Measurements from ENCODE around the gene SYMPK.

Gene SYMPK

GRCh38 chr19:45817010-45817724 is 45.8 kb downstream of the SYMPK start (continued):
- TF ChIP-seq ZNF24 (tag by site-specific recombination; IDR thresholded peaks at IDR 0.05) (no peak), ZNF843 (tag by site-specific recombination; IDR thresholded peaks at IDR 0.05) (0 out of 2 replicates have a peak, but pooled peaks have one; percentile 41), ZNF654 (tag by site-specific recombination; IDR thresholded peaks at IDR 0.05; ENCODE audit: low read depth) (peak; percentile 39), ZSCAN30 (tag by site-specific recombination; IDR thresholded peaks at IDR 0.05) (peak; percentile 53; the same call in 1 of the 2 replicates), ZNF776 (tag by site-specific recombination; IDR thresholded peaks at IDR 0.05; ENCODE audit: borderline replicate concordance) (no peak), ZNF513 (tag by site-specific recombination; IDR thresholded peaks at IDR 0.05) (no peak), ZNF335 (tag by site-specific recombination; conservative IDR thresholded peaks at IDR 0.05) (0 out of 2 replicates have a peak, but pooled peaks have one; percentile 27), ZNF639 (tag by site-specific recombination; IDR thresholded peaks at IDR 0.05) (no peak), ZNF747 (tag by site-specific recombination; IDR thresholded peaks at IDR 0.05) (no peak), ZNF701 (tag by site-specific recombination; IDR thresholded peaks at IDR 0.05) (no peak), ZNF548 (tag by site-specific recombination; IDR thresholded peaks at IDR 0.05) (no peak), GLIS1 (tag by site-specific recombination; IDR thresholded peaks at IDR 0.05) (peak; percentile 11; the same call in 1 of the 2 replicates), ZNF112 (tag by site-specific recombination; IDR thresholded peaks at IDR 0.05) (no peak), TRIM28 (IDR thresholded peaks at IDR 0.05; ENCODE audit: borderline replicate concordance, low read length) (no peak), ZNF398 (tag by site-specific recombination; IDR thresholded peaks at IDR 0.05) (no peak), ZBTB21 (tag by site-specific recombination; IDR thresholded peaks at IDR 0.05) (no peak), HOXA7 (CRISPR knock-in tag; IDR thresholded peaks at IDR 0.05; ENCODE audit: borderline replicate concordance) (no peak), ZNF133 (tag by site-specific recombination; IDR thresholded peaks at IDR 0.05) (no peak), BCL11B (tag by site-specific recombination; IDR thresholded peaks at IDR 0.05; ENCODE audit: low read depth) (no peak), ZNF530 (tag by site-specific recombination; IDR thresholded peaks at IDR 0.05; ENCODE audit: low read depth) (no peak), ZXDB (tag by site-specific recombination; IDR thresholded peaks at IDR 0.05) (0 out of 2 replicates have a peak, but pooled peaks have one; percentile 53), ZNF792 (tag by site-specific recombination; IDR thresholded peaks at IDR 0.05) (no peak), ZNF785 (tag by site-specific recombination; IDR thresholded peaks at IDR 0.05) (no peak), ZNF404 (tag by site-specific recombination; IDR thresholded peaks at IDR 0.05) (no peak), SP3 (tag by site-specific recombination; IDR thresholded peaks at IDR 0.05) (peak; percentile 45; the same call in 1 of the 2 replicates)
- TF ChIP-seq, protein P1, sequence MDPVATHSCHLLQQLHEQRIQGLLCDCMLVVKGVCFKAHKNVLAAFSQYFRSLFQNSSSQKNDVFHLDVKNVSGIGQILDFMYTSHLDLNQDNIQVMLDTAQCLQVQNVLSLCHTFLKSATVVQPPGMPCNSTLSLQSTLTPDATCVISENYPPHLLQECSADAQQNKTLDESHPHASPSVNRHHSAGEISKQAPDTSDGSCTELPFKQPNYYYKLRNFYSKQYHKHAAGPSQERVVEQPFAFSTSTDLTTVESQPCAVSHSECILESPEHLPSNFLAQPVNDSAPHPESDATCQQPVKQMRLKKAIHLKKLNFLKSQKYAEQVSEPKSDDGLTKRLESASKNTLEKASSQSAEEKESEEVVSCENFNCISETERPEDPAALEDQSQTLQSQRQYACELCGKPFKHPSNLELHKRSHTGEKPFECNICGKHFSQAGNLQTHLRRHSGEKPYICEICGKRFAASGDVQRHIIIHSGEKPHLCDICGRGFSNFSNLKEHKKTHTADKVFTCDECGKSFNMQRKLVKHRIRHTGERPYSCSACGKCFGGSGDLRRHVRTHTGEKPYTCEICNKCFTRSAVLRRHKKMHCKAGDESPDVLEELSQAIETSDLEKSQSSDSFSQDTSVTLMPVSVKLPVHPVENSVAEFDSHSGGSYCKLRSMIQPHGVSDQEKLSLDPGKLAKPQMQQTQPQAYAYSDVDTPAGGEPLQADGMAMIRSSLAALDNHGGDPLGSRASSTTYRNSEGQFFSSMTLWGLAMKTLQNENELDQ (tag by site-specific recombination; IDR thresholded peaks at IDR 0.05; ENCODE audit: low read depth), result no peak
- TF ChIP-seq, protein P2, sequence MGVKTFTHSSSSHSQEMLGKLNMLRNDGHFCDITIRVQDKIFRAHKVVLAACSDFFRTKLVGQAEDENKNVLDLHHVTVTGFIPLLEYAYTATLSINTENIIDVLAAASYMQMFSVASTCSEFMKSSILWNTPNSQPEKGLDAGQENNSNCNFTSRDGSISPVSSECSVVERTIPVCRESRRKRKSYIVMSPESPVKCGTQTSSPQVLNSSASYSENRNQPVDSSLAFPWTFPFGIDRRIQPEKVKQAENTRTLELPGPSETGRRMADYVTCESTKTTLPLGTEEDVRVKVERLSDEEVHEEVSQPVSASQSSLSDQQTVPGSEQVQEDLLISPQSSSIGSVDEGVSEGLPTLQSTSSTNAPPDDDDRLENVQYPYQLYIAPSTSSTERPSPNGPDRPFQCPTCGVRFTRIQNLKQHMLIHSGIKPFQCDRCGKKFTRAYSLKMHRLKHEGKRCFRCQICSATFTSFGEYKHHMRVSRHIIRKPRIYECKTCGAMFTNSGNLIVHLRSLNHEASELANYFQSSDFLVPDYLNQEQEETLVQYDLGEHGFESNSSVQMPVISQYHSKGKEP (tag by site-specific recombination; IDR thresholded peaks at IDR 0.05), result no peak
- TF ChIP-seq, protein P3, sequence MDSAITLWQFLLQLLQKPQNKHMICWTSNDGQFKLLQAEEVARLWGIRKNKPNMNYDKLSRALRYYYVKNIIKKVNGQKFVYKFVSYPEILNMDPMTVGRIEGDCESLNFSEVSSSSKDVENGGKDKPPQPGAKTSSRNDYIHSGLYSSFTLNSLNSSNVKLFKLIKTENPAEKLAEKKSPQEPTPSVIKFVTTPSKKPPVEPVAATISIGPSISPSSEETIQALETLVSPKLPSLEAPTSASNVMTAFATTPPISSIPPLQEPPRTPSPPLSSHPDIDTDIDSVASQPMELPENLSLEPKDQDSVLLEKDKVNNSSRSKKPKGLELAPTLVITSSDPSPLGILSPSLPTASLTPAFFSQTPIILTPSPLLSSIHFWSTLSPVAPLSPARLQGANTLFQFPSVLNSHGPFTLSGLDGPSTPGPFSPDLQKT (IDR thresholded peaks at IDR 0.05; ENCODE audit: borderline replicate concordance, low read depth, low read length), result no peak
- TF ChIP-seq, protein P4, sequence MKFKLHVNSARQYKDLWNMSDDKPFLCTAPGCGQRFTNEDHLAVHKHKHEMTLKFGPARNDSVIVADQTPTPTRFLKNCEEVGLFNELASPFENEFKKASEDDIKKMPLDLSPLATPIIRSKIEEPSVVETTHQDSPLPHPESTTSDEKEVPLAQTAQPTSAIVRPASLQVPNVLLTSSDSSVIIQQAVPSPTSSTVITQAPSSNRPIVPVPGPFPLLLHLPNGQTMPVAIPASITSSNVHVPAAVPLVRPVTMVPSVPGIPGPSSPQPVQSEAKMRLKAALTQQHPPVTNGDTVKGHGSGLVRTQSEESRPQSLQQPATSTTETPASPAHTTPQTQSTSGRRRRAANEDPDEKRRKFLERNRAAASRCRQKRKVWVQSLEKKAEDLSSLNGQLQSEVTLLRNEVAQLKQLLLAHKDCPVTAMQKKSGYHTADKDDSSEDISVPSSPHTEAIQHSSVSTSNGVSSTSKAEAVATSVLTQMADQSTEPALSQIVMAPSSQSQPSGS (tag by site-specific recombination; IDR thresholded peaks at IDR 0.05; ENCODE audit: low read depth), result no peak

Measured in HEK293 (cell line).